HepG2 (cell line): ENCODE results near the gene PLAGL2. TPM values are rescaled to one million over a fixed set of nuclear protein-coding genes. Genes with fewer than 3 reads are reported as not detected.

ENCODE experiments used
- ATAC-seq: fragments of 200-7000 bp; cut with Tn5 transposase; 3 replicates; pipeline ENCODE4 v1.9.1; 2020; ENCODE audit warnings: mild to moderate bottlenecking, moderate library complexity
- BruUV-seq: library from RNA; stranded (reverse); fragments of 400-500 nt; replicated peaks from 2 replicates; lab custom pipeline; 2021; lab: Mats Ljungman, UMichigan
- CTCF ChIA-PET: fragments of 300-600 bp; formaldehyde crosslinking; extraction: SDS; loops from one replicate; lab custom pipeline; 2021; ENCODE audit warnings: low total read pairs, inconsistent platforms, low intra/inter-chr PET ratio; lab: Yijun Ruan, JAX
- POLR2A ChIA-PET: fragments of 350-600 bp; sonication (Branson Sonifier 250); formaldehyde crosslinking; loops from one replicate; lab custom pipeline; 2020; ENCODE audit warnings: antibody characterized with exemption, inconsistent platforms; lab: Yijun Ruan, JAX
- DNase-seq: peaks from one replicate; pipeline ENCODE4 v3.0.0-alpha.2; 2015; ENCODE audit warnings: low spot score
- FAIRE-seq: peaks from 3 replicates; lab custom pipeline; 2011; peaks lifted over from hg19 to GRCh38; lab: Jason Lieb, UNC
- H2AFZ ChIP-seq: one replicate; pipeline ENCODE4 v1.6.1; 2011; ENCODE audit warnings: low read length, inconsistent platforms
- H3K27ac ChIP-seq: fragments of 300-600 bp; 3 replicates; pipeline ENCODE4 v1.8.0; 2011; ENCODE audit warnings: mixed run types, mild to moderate bottlenecking, mixed read lengths, low read length, inconsistent platforms; ENCODE audit not compliant: insufficient read depth; ENCODE audit errors: extremely low read length
- H3K27me3 ChIP-seq, 2 experiments: fragments of 200-600 bp in 1 of 2; 2 replicates in 1 of 2; 3 replicates in 1 of 2; pipeline versions ENCODE4 v1.6.0 to v1.8.0; 2011; ENCODE audit warnings: low read length in 2 of 2, mild to moderate bottlenecking in 2 of 2, moderate library complexity in 2 of 2, inconsistent platforms in 1 of 2; ENCODE audit not compliant: insufficient read depth in 2 of 2, control insufficient read depth in 1 of 2
- H3K36me3 ChIP-seq, 2 experiments: fragments of 200-600 bp in 1 of 2; replicated peaks in 1 of 2; 2 replicates in 1 of 2; 3 replicates in 1 of 2; pipeline versions ENCODE4 v1.5.1 to v1.8.0; 2011; ENCODE audit warnings: low read length in 2 of 2, inconsistent platforms in 1 of 2; ENCODE audit not compliant: insufficient read depth in 2 of 2, control insufficient read depth in 1 of 2
- H3K4me1 ChIP-seq: 2 replicates; pipeline ENCODE4 v1.5.1; 2012; ENCODE audit warnings: low read length, inconsistent platforms; ENCODE audit not compliant: insufficient read depth
- H3K4me2 ChIP-seq: 2 replicates; pipeline ENCODE4 v1.6.0; 2011; ENCODE audit warnings: low read depth, low read length, inconsistent platforms
- H3K4me3 ChIP-seq, 3 experiments: fragments of 200-600 bp in 1 of 3; sonication (generic), shearing (Covaris generic) in 1 of 3; replicated peaks in 1 of 3; 2 replicates each; pipeline ENCODE4 v1.5.1; 2011 to 2016; ENCODE audit warnings: low read length in 3 of 3, inconsistent platforms in 2 of 3, low read depth in 2 of 3, mild to moderate bottlenecking in 2 of 3, control low read depth in 1 of 3, mixed read lengths in 1 of 3; ENCODE audit not compliant: insufficient read depth in 1 of 3
- H3K79me2 ChIP-seq: one replicate; pipeline ENCODE4 v1.6.1; 2011; ENCODE audit warnings: low read length, inconsistent platforms; ENCODE audit not compliant: insufficient read depth
- H3K9ac ChIP-seq: 2 replicates; pipeline ENCODE4 v1.6.0; 2011; ENCODE audit warnings: mild to moderate bottlenecking, low read depth, low read length, inconsistent platforms; ENCODE audit not compliant: insufficient read depth
- H3K9me3 ChIP-seq: 2 replicates; pipeline ENCODE4 v1.5.1; 2012; ENCODE audit warnings: mild to moderate bottlenecking, low read length
- H4K20me1 ChIP-seq: 2 replicates; pipeline ENCODE4 v1.6.0; 2011; ENCODE audit warnings: inconsistent platforms, mild to moderate bottlenecking, low read length, moderate library complexity; ENCODE audit not compliant: insufficient read depth
- HES4 ChIP-seq: sonication (generic); formaldehyde crosslinking; IDR thresholded peaks from 2 replicates; pipeline ENCODE4 v1.9.0; 2021; ENCODE audit warnings: mild to moderate bottlenecking, missing genetic modification reagents, borderline replicate concordance
- IRX3 ChIP-seq: sonication (generic); formaldehyde crosslinking; IDR thresholded peaks from 2 replicates; pipeline ENCODE4 v1.8.1; 2023; ENCODE audit warnings: mild to moderate bottlenecking, low read depth, missing genetic modification reagents, borderline replicate concordance
- KDM2A ChIP-seq: sonication (generic); formaldehyde crosslinking; IDR thresholded peaks from 2 replicates; pipeline ENCODE4 v1.4.0; 2020; ENCODE audit warnings: low read depth, missing genetic modification reagents, borderline replicate concordance
- KDM3A ChIP-seq: IDR thresholded peaks from 2 replicates; pipeline ENCODE4 v1.6.1; 2018; ENCODE audit warnings: low read depth, missing compliant biosample characterization
- KDM4B ChIP-seq: sonication (generic); formaldehyde crosslinking; IDR thresholded peaks from 2 replicates; pipeline ENCODE4 v1.4.0; 2020; ENCODE audit warnings: missing genetic modification reagents
- KMT2B ChIP-seq: IDR thresholded peaks from 2 replicates; pipeline ENCODE4 v1.6.1; 2016; ENCODE audit warnings: missing genetic modification reagents, missing compliant biosample characterization
- MTF2 ChIP-seq: sonication (generic); formaldehyde crosslinking; IDR thresholded peaks from 2 replicates; pipeline ENCODE4 v1.5.0; 2020; ENCODE audit warnings: missing genetic modification reagents, borderline replicate concordance
- PHF8 ChIP-seq: sonication (generic); formaldehyde crosslinking; IDR thresholded peaks from 2 replicates; pipeline ENCODE4 v1.5.0; 2020; ENCODE audit warnings: missing genetic modification reagents
- POLR2G ChIP-seq: fragments of 200-400 bp; formaldehyde crosslinking; IDR thresholded peaks from 2 replicates; pipeline ENCODE4 v1.6.1; 2018; ENCODE audit warnings: mild to moderate bottlenecking, low read depth, low read length, moderate library complexity
- ZC3H13 ChIP-seq: sonication (generic); formaldehyde crosslinking; IDR thresholded peaks from 2 replicates; pipeline ENCODE4 v1.8.1; 2023; ENCODE audit warnings: mild to moderate bottlenecking, missing genetic modification reagents, moderate library complexity
- ZMYM3 ChIP-seq: sonication (generic); formaldehyde crosslinking; IDR thresholded peaks from 2 replicates; pipeline ENCODE4 v1.5.1; 2020; ENCODE audit warnings: mild to moderate bottlenecking, missing genetic modification reagents
- ZNF124 ChIP-seq: sonication (generic); formaldehyde crosslinking; IDR thresholded peaks from 2 replicates; pipeline ENCODE4 v1.4.0; 2020; ENCODE audit warnings: missing genetic modification reagents
- ZNF180 ChIP-seq: sonication (generic); formaldehyde crosslinking; IDR thresholded peaks from 2 replicates; pipeline ENCODE4 v1.4.0; 2020; ENCODE audit warnings: low read depth, missing genetic modification reagents, borderline replicate concordance
- ZNF326 ChIP-seq: sonication (generic); formaldehyde crosslinking; IDR thresholded peaks from 2 replicates; pipeline ENCODE4 v1.4.0; 2020; ENCODE audit warnings: missing genetic modification reagents, borderline replicate concordance
- ZSCAN31 ChIP-seq: sonication (generic); formaldehyde crosslinking; IDR thresholded peaks from 2 replicates; pipeline ENCODE4 v1.5.0; 2020; ENCODE audit warnings: low read depth, mild to moderate bottlenecking, missing genetic modification reagents
- WGBS: methylation state at CpG from one replicate; pipeline ENCODE4 v1.1.6; 2017; ENCODE audit warnings: low lambda C conversion rate; 5-methylcytosine and 5-hydroxymethylcytosine counted together
- in situ Hi-C: cut with HindIII; loops from 2 replicates; pipeline ENCODE4 v1.10.0; 2017; ENCODE audit warnings: low pct_unique_long_range_greater_than_20kb; ENCODE audit not compliant: extremely low pct_ligation_motif_present
- intact Hi-C: fragments of 100-400 bp; cut with micrococcal nuclease; formaldehyde crosslinking; loops from one replicate; pipeline ENCODE4 v1.10.0; 2022; ENCODE audit not compliant: unreplicated experiment
- polyA plus RNA-seq, 8 experiments: library from polyadenylated mRNA; depleted of rRNA in 3 of 8; stranded (reverse) in 7 of 8; unstranded in 1 of 8; fragments of >200 nt; fragmentation: Illumina TruSeq in 4 of 8; extraction: Trizol in 4 of 8; gene quantifications; 2 replicates each; pipeline versions ENCODE4 v1.2.1 to v1.2.3, GENCODE V29; 2011 to 2016; ENCODE audit warnings: low read depth in 4 of 8, missing spikeins in 1 of 8, mixed read lengths in 1 of 8; ENCODE audit not compliant: insufficient read depth in 1 of 8
- total RNA-seq, 5 experiments: library from RNA; depleted of rRNA; stranded (reverse); fragments of >200 nt; fragmentation: Illumina TruSeq; extraction: Trizol; gene quantifications; 2 replicates each; pipeline ENCODE4 v1.2.3, GENCODE V29; 2016; ENCODE audit warnings: low read depth in 1 of 5
- TF ChIP-seq, protein P1 (sequence below): sonication (generic); formaldehyde crosslinking; IDR thresholded peaks from 2 replicates; pipeline ENCODE4 v1.4.0; 2020; ENCODE audit warnings: mild to moderate bottlenecking, missing genetic modification reagents
- TF ChIP-seq, protein P2 (sequence below): sonication (generic); formaldehyde crosslinking; IDR thresholded peaks from 2 replicates; pipeline ENCODE4 v1.8.0; 2023; ENCODE audit warnings: mild to moderate bottlenecking, missing genetic modification reagents

Gene PLAGL2
- total and polyA plus RNA-seq, 2 of the 13 experiments (the other 11 are each of a cell fraction or from before 2014, with no cell fraction given): 15.2 to 15.3 TPM

DNA sequence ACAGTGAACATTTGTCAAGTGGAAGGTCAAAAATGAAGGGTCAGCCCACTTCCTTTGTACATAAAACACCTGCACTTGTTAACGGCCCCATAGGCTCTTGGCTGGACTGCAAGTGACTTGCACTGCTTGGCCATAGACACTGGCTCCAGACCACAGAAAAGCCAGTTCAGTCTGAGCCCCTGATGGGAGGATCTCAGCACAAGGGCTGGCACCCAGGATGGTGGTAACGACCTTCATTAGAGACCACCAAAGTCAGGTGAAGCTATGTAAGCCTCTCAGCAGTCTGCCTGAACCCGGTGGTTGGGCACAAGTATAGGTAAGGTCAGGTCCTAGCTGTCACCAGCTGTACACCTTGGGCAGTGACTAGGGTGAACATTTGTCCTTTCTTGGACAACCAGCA, 16.1 kb downstream of the PLAGL2 start:
- WGBS: 93% methylated on average over 3 of the region's 3 CpGs
- TF ChIP-seq MTF2 (CRISPR knock-in tag): no peak
- TF ChIP-seq KDM3A (CRISPR knock-in tag): 0 out of 2 replicates have a peak, but pooled peaks have one; percentile 23
- TF ChIP-seq ZNF180 (CRISPR knock-in tag): no peak
- TF ChIP-seq ZMYM3 (CRISPR knock-in tag): no peak
- TF ChIP-seq POLR2G: peak; percentile 62
- TF ChIP-seq ZNF124: 0 out of 2 replicates have a peak, but pooled peaks have one; percentile 26
- TF ChIP-seq, protein P1, sequence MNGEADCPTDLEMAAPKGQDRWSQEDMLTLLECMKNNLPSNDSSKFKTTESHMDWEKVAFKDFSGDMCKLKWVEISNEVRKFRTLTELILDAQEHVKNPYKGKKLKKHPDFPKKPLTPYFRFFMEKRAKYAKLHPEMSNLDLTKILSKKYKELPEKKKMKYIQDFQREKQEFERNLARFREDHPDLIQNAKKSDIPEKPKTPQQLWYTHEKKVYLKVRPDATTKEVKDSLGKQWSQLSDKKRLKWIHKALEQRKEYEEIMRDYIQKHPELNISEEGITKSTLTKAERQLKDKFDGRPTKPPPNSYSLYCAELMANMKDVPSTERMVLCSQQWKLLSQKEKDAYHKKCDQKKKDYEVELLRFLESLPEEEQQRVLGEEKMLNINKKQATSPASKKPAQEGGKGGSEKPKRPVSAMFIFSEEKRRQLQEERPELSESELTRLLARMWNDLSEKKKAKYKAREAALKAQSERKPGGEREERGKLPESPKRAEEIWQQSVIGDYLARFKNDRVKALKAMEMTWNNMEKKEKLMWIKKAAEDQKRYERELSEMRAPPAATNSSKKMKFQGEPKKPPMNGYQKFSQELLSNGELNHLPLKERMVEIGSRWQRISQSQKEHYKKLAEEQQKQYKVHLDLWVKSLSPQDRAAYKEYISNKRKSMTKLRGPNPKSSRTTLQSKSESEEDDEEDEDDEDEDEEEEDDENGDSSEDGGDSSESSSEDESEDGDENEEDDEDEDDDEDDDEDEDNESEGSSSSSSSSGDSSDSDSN: 0 out of 2 replicates have a peak, but pooled peaks have one; percentile 3
- TF ChIP-seq HES4 (CRISPR knock-in tag): 0 out of 2 replicates have a peak, but pooled peaks have one; percentile 48
- peak; percentile 83 for TF ChIP-seq ZC3H13 (CRISPR knock-in tag)
- TF ChIP-seq KDM2A: peak; percentile 50; the same call in 1 of the 2 replicates
- 0 out of 2 replicates have a peak, but pooled peaks have one; percentile 15 for TF ChIP-seq KDM4B
- TF ChIP-seq, protein P2, sequence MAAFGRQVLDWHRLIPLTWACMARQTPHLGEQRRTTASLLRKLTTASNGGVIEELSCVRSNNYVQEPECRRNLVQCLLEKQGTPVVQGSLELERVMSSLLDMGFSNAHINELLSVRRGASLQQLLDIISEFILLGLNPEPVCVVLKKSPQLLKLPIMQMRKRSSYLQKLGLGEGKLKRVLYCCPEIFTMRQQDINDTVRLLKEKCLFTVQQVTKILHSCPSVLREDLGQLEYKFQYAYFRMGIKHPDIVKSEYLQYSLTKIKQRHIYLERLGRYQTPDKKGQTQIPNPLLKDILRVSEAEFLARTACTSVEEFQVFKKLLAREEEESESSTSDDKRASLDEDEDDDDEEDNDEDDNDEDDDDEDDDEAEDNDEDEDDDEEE: 0 out of 2 replicates have a peak, but pooled peaks have one; percentile 28
- TF ChIP-seq ZSCAN31 (CRISPR knock-in tag): 0 out of 2 replicates have a peak, but pooled peaks have one; percentile 13
- TF ChIP-seq ZNF326 (CRISPR knock-in tag): 0 out of 2 replicates have a peak, but pooled peaks have one; percentile 44
- peak; percentile 29; the same call in 1 of the 2 replicates for TF ChIP-seq PHF8
- TF ChIP-seq IRX3: 0 out of 2 replicates have a peak, but pooled peaks have one; percentile 35
- no peak for TF ChIP-seq KMT2B (CRISPR knock-in tag)
- TF ChIP-seq, all 625 proteins: peak for 13
- peak; percentile 1; the same call in 1 of the 3 replicates for ATAC-seq

More for the DNA sequence above, 16.1 kb downstream of the PLAGL2 start:
- H3K36me3 ChIP-seq: peaks cover 23 to 33% of the 10 kb centered on the region in 2 experiments
- no peak overlapping the region for H3K4me2 ChIP-seq
- no peak overlapping the region for H2AFZ ChIP-seq
- intact Hi-C loops (no loop called here), in situ Hi-C loops (no loop called here)
- H3K79me2 ChIP-seq: no peaks in the 10 kb centered on the region
- peaks cover 6% of the 10 kb centered on the region; the same call in 1 of the 2 replicates for H4K20me1 ChIP-seq
- DNase-seq (no peak), FAIRE-seq (no peak)
- no peak overlapping the region for H3K9ac ChIP-seq
- H3K27me3 ChIP-seq: no peaks in the 10 kb centered on the region
- H3K4me1 ChIP-seq: peaks cover 22% of the 10 kb centered on the region
- no TSS peak for BruUV-seq
- no peak overlapping the region for H3K27ac ChIP-seq
- H3K9me3 ChIP-seq: no peaks in the 10 kb centered on the region
- H3K4me3 ChIP-seq: no peak overlapping the region
- CTCF ChIA-PET: no interaction called here
- POLR2A ChIA-PET: interaction anchor here (0.5 to 1.8 kb wide), 4 partner anchors 8 to 60 kb away, joined by 3 to 8 read pairs (median 3); no protein-coding TSS in a partner anchor
